ENCODE data around the gene UGP2. TPM values are rescaled to one million over a fixed set of nuclear protein-coding genes. Genes with fewer than 3 reads are reported as not detected.

Gene UGP2
- total RNA-seq, 1 experiment from 2014 or later = 78.4 TPM

GRCh38 chr2:63870679-63871078 lies 29.0 kb downstream of the UGP2 start:
- Mint-ChIP-seq H3K4me1 (ENCODE audit: insufficient read depth, unreplicated experiment) (peaks cover 49% of the 10 kb centered on the region), H3K36me3 (ENCODE audit: insufficient read depth, unreplicated experiment) (peaks cover 56% of the 10 kb centered on the region), H3K27ac (ENCODE audit: low read depth, unreplicated experiment) (no peak overlapping the region), H3K4me3 (ENCODE audit: unreplicated experiment) (no peak overlapping the region), H3K9me3 (ENCODE audit: unreplicated experiment) (peaks cover 16% of the 10 kb centered on the region), H3K27me3 (ENCODE audit: insufficient read depth, unreplicated experiment) (no peaks in the 10 kb centered on the region)
- TF ChIP-seq CTCF (IDR thresholded peaks at IDR 0.05; ENCODE audit: unreplicated experiment) = no peak
- no TSS peak for BruUV-seq (replicated peaks)
- CTCF ChIA-PET = interaction anchor here (2.8 kb wide), 1 partner anchor 172 kb away, joined by 15 read pairs; no protein-coding TSS in a partner anchor
- POLR2A ChIA-PET = interaction anchor here (0.6 to 18.6 kb wide), 5 partner anchors 8 to 172 kb away, joined by 3 to 248 read pairs (median 5); partner anchors contain the start of gene UGP2
- DNase-seq (ENCODE audit: unreplicated experiment) = no peak
- intact Hi-C loops (cut with micrococcal nuclease) = no loop called here

GRCh38 chr2:63871864-63872263 lies 30.2 kb downstream of the UGP2 start:
- H3K4me3 Mint-ChIP-seq (ENCODE audit: unreplicated experiment) = no peak overlapping the region
- CTCF ChIA-PET = interaction anchor here (0.7 to 1.7 kb wide), 5 partner anchors 10 to 287 kb away, joined by 3 to 9 read pairs (median 3); no protein-coding TSS in a partner anchor
- BruUV-seq (replicated peaks) = no TSS peak
- POLR2A ChIA-PET = interaction anchor here (0.7 to 18.6 kb wide), 5 partner anchors 12 to 284 kb away, joined by 3 to 248 read pairs (median 4); partner anchors contain the start of genes UGP2 and WDPCP
- TF ChIP-seq CTCF (IDR thresholded peaks at IDR 0.05; ENCODE audit: unreplicated experiment) = no peak
- no peaks in the 10 kb centered on the region for H3K27me3 Mint-ChIP-seq (ENCODE audit: insufficient read depth, unreplicated experiment)
- peaks cover 52% of the 10 kb centered on the region for H3K4me1 Mint-ChIP-seq (ENCODE audit: insufficient read depth, unreplicated experiment)
- peaks cover 16% of the 10 kb centered on the region for H3K9me3 Mint-ChIP-seq (ENCODE audit: unreplicated experiment)
- peak overlapping the region; percentile 41 for H3K27ac Mint-ChIP-seq (ENCODE audit: low read depth, unreplicated experiment)
- peaks cover 56% of the 10 kb centered on the region for H3K36me3 Mint-ChIP-seq (ENCODE audit: insufficient read depth, unreplicated experiment)
- intact Hi-C loops (cut with micrococcal nuclease) = no loop called here
- peak; percentile 24 for DNase-seq (ENCODE audit: unreplicated experiment)

- H3K9me3 Mint-ChIP-seq (ENCODE audit: unreplicated experiment) = peaks cover 16% of the 10 kb centered on the region
- CTCF ChIA-PET = interaction anchor here (0.6 to 1.7 kb wide), 5 partner anchors 12 to 177 kb away, joined by 3 to 9 read pairs (median 3); no protein-coding TSS in a partner anchor
Measured at GRCh38 chr2:63872571-63873328, 31.1 kb downstream of the UGP2 start.

More at GRCh38 chr2:63872571-63873328, 31.1 kb downstream of the UGP2 start:
- H3K4me3 Mint-ChIP-seq (ENCODE audit: unreplicated experiment) = no peak overlapping the region
- BruUV-seq (replicated peaks) = no TSS peak
- TF ChIP-seq CTCF (IDR thresholded peaks at IDR 0.05; ENCODE audit: unreplicated experiment) = no peak
- no peak for DNase-seq (ENCODE audit: unreplicated experiment)
- H3K36me3 Mint-ChIP-seq (ENCODE audit: insufficient read depth, unreplicated experiment) = peaks cover 64% of the 10 kb centered on the region
- intact Hi-C loops (cut with micrococcal nuclease) = no loop called here
- POLR2A ChIA-PET = interaction anchor here (1.8 to 18.6 kb wide), 4 partner anchors 10 to 174 kb away, joined by 4 to 248 read pairs (median 30); partner anchors contain the start of gene UGP2
- H3K27ac Mint-ChIP-seq (ENCODE audit: low read depth, unreplicated experiment) = no peak overlapping the region
- no peaks in the 10 kb centered on the region for H3K27me3 Mint-ChIP-seq (ENCODE audit: insufficient read depth, unreplicated experiment)
- H3K4me1 Mint-ChIP-seq (ENCODE audit: insufficient read depth, unreplicated experiment) = peaks cover 52% of the 10 kb centered on the region
